Endothelial cell of umbilical vein (primary cell): ENCODE measurements around the gene MT1HL1. TPM values are rescaled to one million over a fixed set of nuclear protein-coding genes. Genes with fewer than 3 reads are reported as not detected.

Source experiments
- BruUV-seq: library from RNA; stranded (reverse); fragments of 400-500 nt; replicated peaks from 2 replicates; lab custom pipeline; 2021; lab: Mats Ljungman, UMichigan
- CTCF ChIA-PET: fragments of 300-600, 350-600 bp; sonication (Branson Sonifier 250); formaldehyde crosslinking; loops from one replicate; lab custom pipeline; 2021; ENCODE audit warnings: antibody characterized with exemption, inconsistent platforms; lab: Charles Lee
- POLR2A ChIA-PET: fragments of 300-600, 350-600 bp; sonication (Branson Sonifier 250); formaldehyde crosslinking; loops from one replicate; lab custom pipeline; 2021; ENCODE audit warnings: antibody characterized with exemption, inconsistent platforms; lab: Charles Lee
- DNase-seq: peaks from one replicate; pipeline ENCODE4 v3.0.0-alpha.2; 2011; ENCODE audit warnings: low read depth, low spot score
- FAIRE-seq: peaks from 2 replicates; lab custom pipeline; 2011; peaks lifted over from hg19 to GRCh38; lab: Jason Lieb, UNC
- H2AFZ ChIP-seq: 2 replicates; pipeline ENCODE4 v1.6.0; 2012; ENCODE audit warnings: low read depth, low read length, control low read depth, inconsistent platforms
- H3K27ac ChIP-seq: 2 replicates; pipeline ENCODE4 v1.5.1; 2011; ENCODE audit warnings: low read depth, mild to moderate bottlenecking, control low read depth, low read length, moderate library complexity; ENCODE audit not compliant: insufficient read depth
- H3K27me3 ChIP-seq, 2 experiments: 2 replicates each; pipeline versions ENCODE4 v1.6.0 to v1.6.1; 2011; ENCODE audit warnings: low read length in 2 of 2, mixed read lengths in 1 of 2; ENCODE audit not compliant: control insufficient read depth in 2 of 2, insufficient read depth in 2 of 2
- H3K36me3 ChIP-seq, 2 experiments: 2 replicates in 1 of 2; 3 replicates in 1 of 2; pipeline ENCODE4 v1.5.1; 2011; ENCODE audit warnings: low read length in 2 of 2, mild to moderate bottlenecking in 1 of 2, moderate library complexity in 1 of 2; ENCODE audit not compliant: control insufficient read depth in 2 of 2, insufficient read depth in 2 of 2; ENCODE audit errors: extremely low read depth in 1 of 2
- H3K4me1 ChIP-seq: 3 replicates; pipeline ENCODE4 v1.5.1; 2011; ENCODE audit warnings: mild to moderate bottlenecking, low read length; ENCODE audit not compliant: control insufficient read depth, insufficient read depth; ENCODE audit errors: extremely low read depth
- H3K4me2 ChIP-seq: 2 replicates; pipeline ENCODE4 v1.6.1; 2011; ENCODE audit warnings: low read length, control low read depth, mixed read lengths; ENCODE audit not compliant: insufficient read depth
- H3K4me3 ChIP-seq, 3 experiments: fragments of 200-600 bp in 1 of 3; sonication (generic), shearing (Covaris generic) in 1 of 3; replicated peaks in 1 of 3; 2 replicates each; pipeline ENCODE4 v1.5.1; 2011 to 2016; ENCODE audit warnings: control low read depth in 3 of 3, low read length in 3 of 3, mild to moderate bottlenecking in 2 of 3, inconsistent platforms in 1 of 3, low read depth in 1 of 3, moderate library complexity in 1 of 3; ENCODE audit not compliant: insufficient read depth in 1 of 3
- H3K79me2 ChIP-seq: 2 replicates; pipeline ENCODE4 v1.6.0; 2012; ENCODE audit warnings: low read length, inconsistent platforms; ENCODE audit not compliant: control insufficient read depth, insufficient read depth
- H3K9ac ChIP-seq: replicated peaks from 2 replicates; pipeline ENCODE3; 2011; ENCODE audit warnings: low read length, control low read depth; ENCODE audit not compliant: insufficient read depth; ENCODE audit errors: extremely low read depth
- H3K9me1 ChIP-seq: replicated peaks from 3 replicates; pipeline ENCODE4 v1.6.0; 2011; ENCODE audit warnings: mild to moderate bottlenecking, low read length; ENCODE audit not compliant: control insufficient read depth, insufficient read depth; ENCODE audit errors: extremely low read depth
- H3K9me3 ChIP-seq: replicated peaks from 2 replicates; pipeline ENCODE4 v1.5.1; 2012; ENCODE audit warnings: low read length, inconsistent platforms; ENCODE audit not compliant: control insufficient read depth, insufficient read depth
- H4K20me1 ChIP-seq: replicated peaks from 2 replicates; pipeline ENCODE3; 2011; ENCODE audit warnings: mild to moderate bottlenecking, low read length; ENCODE audit not compliant: control insufficient read depth, insufficient read depth; ENCODE audit errors: extremely low read depth
- CTCF ChIP-seq, 2 donors: IDR thresholded peaks; 1 replicate in 1 of 2; 2 replicates in 1 of 2; pipeline ENCODE4 v1.5.1; 2011; ENCODE audit warnings: low read length in 2 of 2, mild to moderate bottlenecking in 2 of 2, moderate library complexity in 2 of 2, control low read depth in 1 of 2, inconsistent platforms in 1 of 2, low read depth in 1 of 2; ENCODE audit not compliant: insufficient read depth in 1 of 2; ENCODE audit errors: extremely low read depth in 1 of 2
- EZH2 ChIP-seq: IDR thresholded peaks from 2 replicates; pipeline ENCODE4 v1.6.1; 2012; ENCODE audit warnings: borderline replicate concordance, low read depth, mild to moderate bottlenecking, moderate library complexity, low read length, inconsistent platforms; ENCODE audit not compliant: severe bottlenecking
- FOS ChIP-seq: IDR thresholded peaks from 2 replicates; pipeline ENCODE4 v1.6.1; 2011; ENCODE audit warnings: mild to moderate bottlenecking, low read length, moderate library complexity, borderline replicate concordance; ENCODE audit not compliant: insufficient read depth
- GATA2 ChIP-seq: IDR thresholded peaks from 2 replicates; pipeline ENCODE4 v1.7.0; 2011; ENCODE audit warnings: low read depth, mild to moderate bottlenecking, moderate library complexity, mixed read lengths, low read length; ENCODE audit not compliant: insufficient read length, insufficient read depth
- JUN ChIP-seq: IDR thresholded peaks from 2 replicates; pipeline ENCODE4 v1.6.1; 2011; ENCODE audit warnings: borderline replicate concordance, low read depth; ENCODE audit not compliant: insufficient read length, insufficient read depth
- MAX ChIP-seq: IDR thresholded peaks from 2 replicates; pipeline ENCODE4 v1.6.1; 2011; ENCODE audit not compliant: insufficient read depth, insufficient read length
- MYC ChIP-seq: IDR thresholded peaks from one replicate; pipeline ENCODE4 v1.6.1; 2011; ENCODE audit warnings: mild to moderate bottlenecking, low read depth, low read length
- POLR2A ChIP-seq: IDR thresholded peaks from 2 replicates; pipeline ENCODE4 v1.6.1; 2012; ENCODE audit warnings: low read depth, mild to moderate bottlenecking, control low read depth, low read length
- POLR2AphosphoS5 ChIP-seq: IDR thresholded peaks from 2 replicates; pipeline ENCODE4 v1.6.1; 2012; ENCODE audit warnings: low read depth, mild to moderate bottlenecking, control low read depth, low read length, moderate library complexity; ENCODE audit not compliant: insufficient read depth
- dilution Hi-C: fragments of 300-500 bp; cut with MboI; formaldehyde crosslinking; loops from one replicate; pipeline ENCODE4 v1.15.0; 2019; ENCODE audit warnings: low sequenced_read_pairs; ENCODE audit not compliant: extremely low pct_ligation_motif_present
- intact Hi-C: fragments of 100-400 bp; cut with micrococcal nuclease; formaldehyde crosslinking; loops from one replicate; pipeline ENCODE4 v1.10.0; 2022
- polyA plus RNA-seq, 4 experiments: library from polyadenylated mRNA; depleted of rRNA in 3 of 4; stranded (reverse) in 3 of 4; unstranded in 1 of 4; fragments of >200 nt; gene quantifications; 2 replicates each; pipeline versions ENCODE4 v1.2.1 to v1.2.3, GENCODE V29; 2011 to 2012; ENCODE audit warnings: missing spikeins in 1 of 4
- total RNA-seq: library from RNA; stranded (reverse); gene quantifications from 2 replicates; pipeline ENCODE4 v1.2.3, GENCODE V29; 2021

The MT1HL1 gene
- total and polyA plus RNA-seq, 2 donors (not counting 3 experiments of a cell fraction or from before 2014, with no cell fraction given): not detected

- ChIA-PET POLR2A (no interaction called here), CTCF (no interaction called here)
- DNase-seq (no peak), FAIRE-seq (no peak)
- H3K27me3 ChIP-seq: no peaks in the 10 kb centered on the region
- H3K4me2 ChIP-seq: no peak overlapping the region
- no peak overlapping the region for H3K27ac ChIP-seq
- H3K9ac ChIP-seq: no peak overlapping the region
- TF ChIP-seq MAX (no peak), MYC (no peak), EZH2 (no peak), GATA2 (no peak), JUN (no peak), FOS (no peak), POLR2A (no peak), POLR2AphosphoS5 (no peak), CTCF (IDR thresholded peaks at IDR 0.05; ENCODE audit: extremely low read depth in 1 of 2, insufficient read depth in 1 of 2, low read depth in 1 of 2, low read length in 2 of 2) (no peak)
- no peak overlapping the region for H3K4me3 ChIP-seq
- no TSS peak for BruUV-seq
- H3K4me1 ChIP-seq: no peaks in the 10 kb centered on the region
- no peaks in the 10 kb centered on the region for H4K20me1 ChIP-seq
- dilution Hi-C loops (no loop called here), intact Hi-C loops (no loop called here)
- no peak overlapping the region for H2AFZ ChIP-seq
- H3K9me1 ChIP-seq: no peaks in the 10 kb centered on the region
- peaks cover 4% of the 10 kb centered on the region for H3K9me3 ChIP-seq
- no peaks in the 10 kb centered on the region for H3K79me2 ChIP-seq
- no peaks in the 10 kb centered on the region for H3K36me3 ChIP-seq
Measured at GRCh38 chr1:237025358-237026074, 21.3 kb upstream of the MT1HL1 start.
